ENCODE data around the gene TMEM126A. TPM values are rescaled to one million over a fixed set of nuclear protein-coding genes. Genes with fewer than 3 reads are reported as not detected.
"Not testable (repeated sequence)": the region's sequence is repeated elsewhere in the genome, so short reads cannot be mapped to it uniquely, and the experiment has no call there.

TMEM126A gene
- total RNA-seq, 1 experiment from 2014 or later, result 30.6 TPM

GRCh38 chr11:85664615-85665481 is 17.1 kb downstream of the TMEM126A start, which contains the start of gene CREBZF:
Gene CREBZF (minus strand): TSS chr11:85665129. CDS start chr11:85664875, 254 bp downstream.
- Histone ChIP-seq H3K27me3 (replicated peaks) (no peaks in the 10 kb centered on the region), H3K4me1 (replicated peaks) (peaks cover 9% of the 10 kb centered on the region; the same call in 1 of the 2 replicates), H3K9me3 (replicated peaks) (no peaks in the 10 kb centered on the region), H3K27ac (peak within 1 kb of the TSS; percentile 93), H3K36me3 (peaks cover 27% of the 10 kb centered on the region), H3K4me3 (peak within 1 kb of the TSS; percentile 80)
- peak; percentile 83 to 88 for DNase-seq (ENCODE audit: low read depth in 1 of 2, low spot score in 2 of 2)

DNA sequence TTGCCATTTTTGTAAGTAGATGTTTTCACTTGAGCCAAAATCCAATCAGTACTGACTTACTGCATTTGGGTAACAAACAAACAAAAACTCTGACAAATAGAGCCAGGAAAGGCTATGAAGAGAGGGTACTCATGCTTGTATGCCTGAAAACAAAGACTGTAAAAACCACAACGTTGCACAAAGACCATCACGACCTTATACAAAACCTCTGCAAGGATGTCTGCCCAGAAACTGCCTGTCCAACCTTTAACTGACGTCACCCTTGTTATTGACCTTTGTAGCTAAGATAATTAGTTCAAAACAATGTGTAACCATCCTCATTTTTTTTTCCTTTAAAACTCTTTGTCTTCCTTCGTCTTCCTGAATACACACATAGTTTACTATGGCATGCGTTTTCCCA is 18.0 kb downstream of the TMEM126A start:
- Histone ChIP-seq H3K27ac (peak overlapping the region; percentile 93), H3K4me3 (no peak overlapping the region), H3K36me3 (peaks cover 18% of the 10 kb centered on the region), H3K27me3 (replicated peaks) (no peaks in the 10 kb centered on the region), H3K9me3 (replicated peaks) (no peaks in the 10 kb centered on the region), H3K4me1 (replicated peaks) (peaks cover 9% of the 10 kb centered on the region; the same call in 1 of the 2 replicates)
- peak in 1 of 2 experiments; percentile 7 for DNase-seq (ENCODE audit: low read depth in 1 of 2, low spot score in 2 of 2)

DNA sequence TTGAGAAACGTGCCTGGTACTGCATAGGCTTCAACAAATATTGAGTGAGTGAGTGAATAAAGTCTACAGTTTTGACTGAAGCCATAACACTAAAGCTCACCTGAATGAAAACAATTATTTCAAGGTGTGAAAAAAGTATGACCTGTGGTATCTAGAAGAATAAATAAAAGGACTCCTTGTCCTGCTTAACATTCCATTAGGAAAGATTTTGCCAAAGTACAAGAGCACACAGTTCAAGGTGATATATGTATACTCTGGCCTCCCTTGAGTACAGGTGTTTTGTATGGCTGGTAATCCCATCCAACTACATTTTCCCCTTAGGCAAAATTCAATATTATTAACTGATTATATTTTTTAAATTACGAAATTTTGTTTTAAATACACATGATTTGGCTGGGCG is 18.9 kb downstream of the TMEM126A start:
- no peak for DNase-seq (ENCODE audit: low read depth in 1 of 2, low spot score in 2 of 2)
- H3K27ac ChIP-seq, result no peak overlapping the region
- peaks cover 15% of the 10 kb centered on the region; the same call in 1 of the 2 replicates for H3K36me3 ChIP-seq
- H3K4me1 ChIP-seq (replicated peaks), result peaks cover 9% of the 10 kb centered on the region; the same call in 1 of the 2 replicates
- H3K4me3 ChIP-seq, result no peak overlapping the region
- no peaks in the 10 kb centered on the region for H3K9me3 ChIP-seq (replicated peaks)
- no peaks in the 10 kb centered on the region for H3K27me3 ChIP-seq (replicated peaks)

GRCh38 chr11:85668157-85668556 is 20.4 kb downstream of the TMEM126A start:
- Histone ChIP-seq H3K36me3 (peaks cover 11% of the 10 kb centered on the region; the same call in 1 of the 2 replicates), H3K9me3 (replicated peaks) (no peaks in the 10 kb centered on the region), H3K4me1 (replicated peaks) (peaks cover 7% of the 10 kb centered on the region; the same call in 1 of the 2 replicates), H3K27me3 (replicated peaks) (no peaks in the 10 kb centered on the region), H3K4me3 (no peak overlapping the region), H3K27ac (no peak overlapping the region)
- no peak for DNase-seq (ENCODE audit: low read depth in 1 of 2, low spot score in 2 of 2)

DNA sequence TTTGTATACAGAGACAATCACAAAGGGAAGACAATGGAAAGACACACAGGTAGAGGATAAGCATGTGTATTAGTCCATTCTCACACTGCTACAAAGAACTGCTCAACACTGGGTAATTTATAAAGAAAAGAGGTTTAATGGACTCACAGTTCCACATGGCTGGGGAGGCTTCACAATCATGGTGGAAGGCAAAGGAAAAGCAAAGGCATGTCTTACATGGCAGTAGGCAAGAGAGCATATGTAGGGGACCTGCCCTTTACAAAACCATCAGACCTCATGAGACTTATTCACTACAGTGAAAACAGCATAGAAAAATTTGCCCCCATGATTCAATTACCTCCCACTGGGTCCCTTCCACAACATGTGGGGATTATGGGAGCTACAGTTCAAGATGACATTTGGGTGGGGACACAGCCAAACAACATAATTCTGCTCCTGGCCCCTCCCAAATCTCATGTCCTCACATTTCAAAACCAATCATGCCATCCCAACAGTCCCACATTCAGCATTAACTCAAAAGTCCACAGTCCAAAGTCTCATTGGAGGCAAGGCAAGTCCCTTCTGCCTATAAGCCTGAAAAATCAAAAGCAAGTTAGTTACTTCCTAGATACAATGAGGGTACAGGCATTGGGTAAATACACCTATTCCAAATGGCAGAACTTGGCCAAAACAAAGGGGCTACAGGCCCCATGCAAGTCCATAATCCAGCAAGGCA is 23.3 kb downstream of the TMEM126A start:
- not testable (repeated sequence) for H3K27ac ChIP-seq; H3K36me3 ChIP-seq; H3K9me3 ChIP-seq (replicated peaks); DNase-seq (ENCODE audit: low read depth in 1 of 2, low spot score in 2 of 2); H3K4me1 ChIP-seq (replicated peaks); H3K4me3 ChIP-seq; H3K27me3 ChIP-seq (replicated peaks)

DNA sequence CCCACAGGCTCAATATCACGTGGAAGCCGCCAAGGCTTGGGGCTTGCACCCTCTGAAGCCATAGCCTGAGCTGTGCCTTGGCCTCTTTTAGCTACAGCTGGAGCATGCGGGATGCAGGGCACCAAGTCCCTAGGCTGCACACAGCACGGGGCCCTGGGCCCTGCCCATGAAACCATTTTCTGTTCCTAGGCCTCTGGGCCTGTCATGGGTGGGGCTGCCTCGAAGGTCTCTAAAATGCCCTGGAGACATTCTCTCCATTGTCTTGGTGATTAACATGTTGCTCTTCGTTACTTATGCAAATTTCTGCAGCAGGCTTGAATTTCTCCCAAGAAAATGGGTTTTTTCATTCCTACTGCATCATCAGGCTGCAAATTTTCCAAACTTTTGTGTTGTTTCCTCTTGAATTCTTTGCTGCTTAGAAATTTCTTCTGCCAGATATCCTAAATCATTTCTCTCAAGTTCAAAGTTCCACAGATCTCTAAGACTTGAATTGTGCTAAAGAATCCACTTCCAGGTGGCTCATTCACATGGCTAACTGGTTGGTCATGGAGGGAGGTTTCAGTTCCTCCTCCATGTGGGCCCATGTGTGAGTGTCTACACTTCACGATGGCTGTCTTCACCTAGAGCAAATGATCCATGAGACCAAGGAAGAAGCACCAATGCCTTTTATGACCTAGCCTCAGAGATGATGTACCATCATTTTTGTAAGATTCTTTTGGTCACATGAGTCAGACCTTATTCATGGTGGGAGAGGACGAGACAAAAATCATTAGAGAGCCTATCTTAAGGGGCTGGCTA is 24.5 kb downstream of the TMEM126A start:
- no peak overlapping the region for H3K4me3 ChIP-seq
- DNase-seq (ENCODE audit: low read depth in 1 of 2, low spot score in 2 of 2), result no peak
- no peaks in the 10 kb centered on the region for H3K27me3 ChIP-seq (replicated peaks)
- no peaks in the 10 kb centered on the region for H3K4me1 ChIP-seq (replicated peaks)
- no peak overlapping the region for H3K27ac ChIP-seq
- no peaks in the 10 kb centered on the region for H3K9me3 ChIP-seq (replicated peaks)
- no peaks in the 10 kb centered on the region for H3K36me3 ChIP-seq

DNA sequence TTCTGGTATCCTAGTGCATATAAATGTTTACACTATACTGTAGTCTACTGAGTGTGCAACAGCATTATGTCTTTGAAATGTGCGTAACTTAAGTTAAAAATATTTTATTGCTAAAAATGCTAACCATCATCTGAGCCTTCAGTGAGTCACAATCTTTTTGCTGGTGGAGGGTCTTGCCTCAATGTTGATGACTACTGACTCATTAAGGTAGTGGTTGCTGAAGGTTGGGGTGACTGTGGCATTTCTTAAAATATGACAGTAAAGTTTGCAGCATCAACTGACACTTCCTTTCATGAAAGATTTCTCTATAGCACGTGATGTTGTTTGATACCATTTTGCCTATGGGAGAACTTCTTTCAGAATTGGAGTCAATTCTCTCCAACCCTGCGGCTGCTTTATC is 25.6 kb downstream of the TMEM126A start:
- H3K9me3 ChIP-seq (replicated peaks), result no peaks in the 10 kb centered on the region
- no peak for DNase-seq (ENCODE audit: low read depth in 1 of 2, low spot score in 2 of 2)

GRCh38 chr11:85679576-85679975 is 31.8 kb downstream of the TMEM126A start:
- Histone ChIP-seq H3K4me1 (replicated peaks) (no peaks in the 10 kb centered on the region), H3K36me3 (no peaks in the 10 kb centered on the region), H3K27ac (no peak overlapping the region), H3K27me3 (replicated peaks) (no peaks in the 10 kb centered on the region), H3K4me3 (no peak overlapping the region), H3K9me3 (replicated peaks) (no peaks in the 10 kb centered on the region)
- DNase-seq (ENCODE audit: low read depth in 1 of 2, low spot score in 2 of 2), result no peak

More for the DNA sequence above, 25.6 kb downstream of the TMEM126A start:
- no peaks in the 10 kb centered on the region for H3K4me1 ChIP-seq (replicated peaks)
- H3K27me3 ChIP-seq (replicated peaks), result no peaks in the 10 kb centered on the region
- no peaks in the 10 kb centered on the region for H3K36me3 ChIP-seq
- H3K4me3 ChIP-seq, result no peak overlapping the region
- H3K27ac ChIP-seq, result no peak overlapping the region

DNA sequence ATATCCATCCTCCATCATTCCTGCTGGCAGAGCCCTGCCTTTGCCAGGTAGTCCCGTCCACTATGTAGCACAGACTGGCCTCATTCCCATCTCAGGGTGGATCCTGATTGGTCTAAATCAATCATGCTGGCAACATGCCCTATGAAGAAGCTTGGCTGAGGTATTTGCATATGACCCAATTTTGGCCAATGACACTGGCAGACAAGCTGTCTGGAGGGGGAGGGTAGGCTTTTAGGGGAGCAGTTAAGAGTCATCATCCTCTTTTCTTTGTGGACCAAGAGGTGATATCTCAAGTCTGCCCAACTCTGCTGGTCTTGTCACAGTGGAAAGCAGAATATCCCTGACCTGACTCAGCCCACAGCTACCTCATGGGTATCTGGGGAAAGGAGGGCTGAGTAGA is 33.1 kb downstream of the TMEM126A start:
- Histone ChIP-seq H3K36me3 (no peaks in the 10 kb centered on the region), H3K9me3 (replicated peaks) (no peaks in the 10 kb centered on the region), H3K27me3 (replicated peaks) (no peaks in the 10 kb centered on the region), H3K4me3 (no peak overlapping the region), H3K4me1 (replicated peaks) (no peaks in the 10 kb centered on the region), H3K27ac (no peak overlapping the region)
- no peak for DNase-seq (ENCODE audit: low read depth in 1 of 2, low spot score in 2 of 2)

- Histone ChIP-seq H3K27me3 (replicated peaks) (no peaks in the 10 kb centered on the region), H3K9me3 (replicated peaks) (no peaks in the 10 kb centered on the region), H3K27ac (no peak overlapping the region), H3K4me1 (replicated peaks) (no peaks in the 10 kb centered on the region), H3K36me3 (no peaks in the 10 kb centered on the region), H3K4me3 (no peak overlapping the region)
- no peak for DNase-seq (ENCODE audit: low read depth in 1 of 2, low spot score in 2 of 2)
These were observed 34.9 kb downstream of the TMEM126A start for GRCh38 chr11:85682330-85683305.

DNA sequence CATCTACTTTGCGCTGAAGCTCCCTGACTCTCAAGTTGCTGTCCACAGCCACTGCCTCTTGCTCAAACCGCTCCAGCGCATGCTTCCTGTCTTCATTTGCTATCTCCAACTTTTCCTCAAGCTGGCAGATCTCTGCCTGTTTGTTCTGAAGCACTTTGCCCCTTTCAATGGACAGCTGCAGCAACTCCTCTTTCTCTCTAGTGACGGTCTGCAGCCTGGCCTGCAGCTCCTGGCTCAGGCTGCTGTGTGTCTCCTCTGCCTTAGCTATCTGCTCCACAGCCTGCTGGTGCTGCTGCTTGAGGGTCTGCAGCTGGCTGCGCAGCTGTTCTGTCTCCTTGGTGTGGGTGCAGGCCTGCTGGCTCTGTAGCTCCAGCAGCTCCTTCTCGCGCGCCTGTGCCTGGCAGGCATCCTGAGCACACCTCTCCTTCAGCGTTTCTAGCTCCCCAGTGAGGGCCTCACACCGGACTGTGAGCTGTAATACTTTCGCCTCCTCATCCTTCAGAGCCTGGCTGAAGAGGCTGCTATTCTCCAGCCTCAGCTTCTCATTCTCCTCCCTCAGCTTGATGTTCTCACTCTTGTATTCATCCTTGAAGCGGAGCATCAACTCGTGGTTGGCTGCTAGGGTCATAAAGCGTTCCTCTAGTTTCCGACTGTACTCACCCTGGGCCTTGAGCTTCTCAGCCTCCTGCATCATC is 37.5 kb downstream of the TMEM126A start:
- no peak for DNase-seq (ENCODE audit: low read depth in 1 of 2, low spot score in 2 of 2)
- Histone ChIP-seq H3K36me3 (no peaks in the 10 kb centered on the region), H3K4me3 (no peak overlapping the region)

DNA sequence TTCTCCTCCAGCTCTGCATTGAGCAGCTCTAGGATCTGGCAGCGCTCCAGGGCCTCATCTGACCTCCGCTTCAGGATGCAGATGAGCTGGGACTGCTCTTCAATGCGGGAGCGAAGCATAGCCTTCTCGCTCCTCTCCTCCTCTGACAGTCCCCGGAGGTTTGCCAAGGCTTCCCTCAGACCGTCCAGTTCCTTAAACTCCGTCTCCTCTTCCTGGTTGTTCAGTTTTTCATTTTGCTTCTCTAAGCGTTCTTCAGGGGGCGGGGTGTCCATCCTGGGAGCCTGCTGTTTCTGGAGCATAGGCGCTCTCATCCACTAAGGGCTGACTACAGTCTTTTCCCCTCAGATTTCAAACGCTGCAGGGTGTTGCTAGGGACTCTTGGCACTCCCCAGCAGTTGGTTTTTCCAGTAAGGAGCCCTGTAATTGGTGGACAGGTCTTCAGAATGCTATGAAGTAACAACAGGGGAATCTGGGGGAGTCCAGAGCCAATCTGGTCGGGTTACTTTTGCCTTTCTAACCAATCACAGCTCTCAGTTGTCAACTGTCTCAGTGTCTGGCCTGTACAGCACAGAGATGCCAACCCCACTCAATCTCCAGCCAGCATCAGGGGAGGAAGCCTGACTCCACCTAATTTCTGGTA is 38.2 kb downstream of the TMEM126A start, which contains the start of gene CCDC89:
Gene CCDC89, minus strand, starts transcription at position 376 of the 640 bp plus-strand sequence. Its CDS starts 65 bp downstream, at position 311.
- Histone ChIP-seq H3K27me3 (replicated peaks) (no peaks in the 10 kb centered on the region), H3K4me1 (replicated peaks) (no peaks in the 10 kb centered on the region), H3K36me3 (no peaks in the 10 kb centered on the region), H3K4me3 (no peak within 1 kb of the TSS), H3K27ac (no peak within 1 kb of the TSS), H3K9me3 (replicated peaks) (no peaks in the 10 kb centered on the region)
- no peak for DNase-seq (ENCODE audit: low read depth in 1 of 2, low spot score in 2 of 2)

More for the DNA sequence above, 37.5 kb downstream of the TMEM126A start:
- Histone ChIP-seq H3K9me3 (replicated peaks) (no peaks in the 10 kb centered on the region), H3K27ac (no peak overlapping the region), H3K4me1 (replicated peaks) (no peaks in the 10 kb centered on the region), H3K27me3 (replicated peaks) (no peaks in the 10 kb centered on the region)

Data from SJSA1 (cell line).